H1 (cell line): ENCODE data around the gene RPS6KB2. TPM values are rescaled to one million over a fixed set of nuclear protein-coding genes. Genes with fewer than 3 reads are reported as not detected.

ENCODE experiments used
- ASH2L ChIP-seq: fragments of 200-600, 300-600 bp; sonication (generic); IDR thresholded peaks from one replicate; pipeline ENCODE4 v1.7.1; 2017; ENCODE audit warnings: low read length
- BCL11A ChIP-seq, 2 experiments: IDR thresholded peaks; one replicate each; pipeline ENCODE4 v1.6.1; 2011; ENCODE audit warnings: low read depth in 2 of 2, low read length in 2 of 2, mild to moderate bottlenecking in 2 of 2
- CHD2 ChIP-seq: IDR thresholded peaks from 2 replicates; pipeline ENCODE4 v1.6.1; 2012; ENCODE audit warnings: low read length, improper control_type of control experiment
- CHD7 ChIP-seq: fragments of 300-600 bp; sonication (generic); IDR thresholded peaks from 2 replicates; pipeline ENCODE4 v1.7.1; 2012; ENCODE audit warnings: low read length, moderate library complexity, mild to moderate bottlenecking, inconsistent platforms; ENCODE audit not compliant: insufficient replicate concordance
- JUND ChIP-seq: IDR thresholded peaks from 2 replicates; pipeline ENCODE4 v1.6.1; 2011; ENCODE audit warnings: mild to moderate bottlenecking, improper control_type of control experiment, low read length
- MAX ChIP-seq: IDR thresholded peaks from 2 replicates; pipeline ENCODE4 v1.6.1; 2012; ENCODE audit warnings: inconsistent platforms
- SP2 ChIP-seq: IDR thresholded peaks from 2 replicates; pipeline ENCODE4 v1.6.1; 2012; ENCODE audit warnings: mild to moderate bottlenecking, low read length, inconsistent platforms
- TCF12 ChIP-seq: IDR thresholded peaks from 2 replicates; pipeline ENCODE4 v1.6.1; 2011; ENCODE audit warnings: low read depth, mild to moderate bottlenecking, low read length
- USF2 ChIP-seq: IDR thresholded peaks from 2 replicates; pipeline ENCODE4 v1.6.1; 2011; ENCODE audit warnings: low read length, improper control_type of control experiment
- polyA plus RNA-seq, 7 experiments: library from polyadenylated mRNA; depleted of rRNA in 3 of 7; stranded (reverse) in 5 of 7; unstranded in 2 of 7; fragments of >200 nt in 5 of 7; fragments of 200-250 nt in 2 of 7; gene quantifications; 1 replicate in 5 of 7; 2 replicates in 1 of 7; 4 replicates in 1 of 7; pipeline versions ENCODE4 v1.2.1 to v1.2.3, GENCODE V29; 2011 to 2013; ENCODE audit warnings: missing spikeins in 2 of 7, mixed read lengths in 2 of 7
- total RNA-seq: library from RNA; stranded (reverse); fragmentation: NEBNext Ultra II Directional; extraction: Animal tissue kit (Norgen Biotek cat#: 25700); gene quantifications from 2 replicates; pipeline ENCODE4 v1.2.1, GENCODE V29; 2021

RPS6KB2 gene
- total and polyA plus RNA-seq, 2 of the 8 experiments (the other 6 are each of a cell fraction or from before 2014, with no cell fraction given), result 41.0 to 47.1 TPM

GRCh38 chr11:67464411-67465188 is 36.3 kb downstream of the RPS6KB2 start (continued):
- TF ChIP-seq CHD7 (no peak), ASH2L (peak; percentile 42), MAX (0 out of 2 replicates have a peak, but pooled peaks have one; percentile 7), JUND (no peak), SP2 (no peak), BCL11A (IDR thresholded peaks at IDR 0.05; ENCODE audit: low read depth in 2 of 2, low read length in 2 of 2) (no peak), USF2 (peak; percentile 81), CHD2 (no peak), TCF12 (no peak)
